ENCODE data around the gene HPGDS.
"Not testable (repeated sequence)": the region's sequence is repeated elsewhere in the genome, so short reads cannot be mapped to it uniquely, and the experiment has no call there.

Gene HPGDS

DNA sequence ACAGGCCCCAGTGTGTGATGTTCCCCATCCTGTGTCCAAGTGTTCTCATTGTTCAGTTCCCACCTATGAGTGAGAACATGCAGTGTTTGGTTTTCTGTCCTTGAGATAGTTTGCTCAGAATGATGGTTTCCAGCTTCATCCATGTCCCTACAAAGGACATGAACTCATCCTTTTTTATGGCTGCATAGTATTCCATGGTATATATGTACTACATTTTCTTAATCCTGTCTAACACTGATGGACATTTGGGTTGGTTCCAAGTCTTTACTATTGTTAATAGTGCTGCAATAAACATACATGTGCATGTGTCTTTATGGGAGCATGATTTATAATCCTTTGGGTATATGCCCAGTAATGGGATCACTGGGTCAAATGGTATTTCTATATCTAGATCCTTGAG is 22.7 kb downstream of the HPGDS start:
- peaks cover 19% of the 10 kb centered on the region for H3K36me3 Mint-ChIP-seq
- H3K27me3 Mint-ChIP-seq; H3K4me3 Mint-ChIP-seq; H3K4me1 Mint-ChIP-seq (ENCODE audit: low read depth); H3K9me3 Mint-ChIP-seq (ENCODE audit: low read depth); H3K27ac Mint-ChIP-seq: not testable (repeated sequence)

DNA sequence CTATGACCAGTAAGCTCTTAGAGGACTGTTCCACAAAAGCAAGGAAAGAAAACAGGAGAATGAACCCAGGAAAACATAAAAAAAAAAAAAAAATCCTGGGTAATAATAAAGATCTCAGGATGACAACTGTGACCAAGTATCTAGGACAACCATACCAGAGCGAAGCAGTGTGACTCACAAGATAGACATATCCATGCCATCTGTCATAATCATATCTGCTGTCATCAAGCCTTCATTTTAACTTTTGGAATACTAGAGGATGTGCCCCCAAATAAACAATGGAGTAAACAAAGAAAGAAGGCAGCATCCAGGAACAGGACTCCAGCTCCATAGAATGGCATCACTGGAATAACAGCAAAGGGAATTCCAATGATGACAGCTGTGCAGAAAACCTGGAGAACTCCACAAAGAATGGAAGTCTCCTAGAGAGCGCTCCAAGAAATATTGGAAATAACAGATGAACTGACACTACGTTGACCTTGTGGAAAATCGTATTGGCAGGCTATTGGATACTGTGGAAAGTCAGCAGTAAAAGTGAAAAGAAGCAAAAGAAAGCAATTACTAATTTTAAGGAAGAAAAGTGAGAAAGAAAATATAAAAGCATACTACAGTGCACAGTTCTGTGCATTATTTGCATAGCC is 35.3 kb downstream of the HPGDS start:
- no peak overlapping the region for H3K27ac Mint-ChIP-seq
- no peak overlapping the region for H3K4me3 Mint-ChIP-seq
- no peaks in the 10 kb centered on the region for H3K9me3 Mint-ChIP-seq (ENCODE audit: low read depth)
- H3K36me3 Mint-ChIP-seq: no peaks in the 10 kb centered on the region
- H3K27me3 Mint-ChIP-seq: no peaks in the 10 kb centered on the region
- no peaks in the 10 kb centered on the region for H3K4me1 Mint-ChIP-seq (ENCODE audit: low read depth)

DNA sequence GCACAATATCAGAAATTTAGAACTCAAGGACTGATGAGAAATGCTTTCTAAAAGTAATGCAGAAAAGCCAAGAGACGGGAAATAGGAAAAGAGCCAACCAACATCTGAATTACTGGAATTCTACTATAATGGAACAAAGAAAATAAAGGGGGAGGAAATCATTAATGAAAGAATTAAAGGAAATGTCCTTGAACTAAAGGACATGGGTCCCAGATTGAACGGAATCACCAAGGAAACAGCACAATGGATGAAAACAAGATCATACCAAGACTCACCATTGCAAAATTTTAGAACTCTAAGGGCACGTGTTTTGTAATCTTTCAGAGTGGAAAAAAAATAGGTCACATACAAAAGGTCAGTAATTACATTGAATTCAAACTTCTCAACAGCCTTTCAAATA is 35.9 kb downstream of the HPGDS start:
- no peak overlapping the region for H3K27ac Mint-ChIP-seq
- no peaks in the 10 kb centered on the region for H3K9me3 Mint-ChIP-seq (ENCODE audit: low read depth)
- H3K4me1 Mint-ChIP-seq (ENCODE audit: low read depth): no peaks in the 10 kb centered on the region
- no peak overlapping the region for H3K4me3 Mint-ChIP-seq
- no peaks in the 10 kb centered on the region for H3K27me3 Mint-ChIP-seq
- H3K36me3 Mint-ChIP-seq: no peaks in the 10 kb centered on the region

DNA sequence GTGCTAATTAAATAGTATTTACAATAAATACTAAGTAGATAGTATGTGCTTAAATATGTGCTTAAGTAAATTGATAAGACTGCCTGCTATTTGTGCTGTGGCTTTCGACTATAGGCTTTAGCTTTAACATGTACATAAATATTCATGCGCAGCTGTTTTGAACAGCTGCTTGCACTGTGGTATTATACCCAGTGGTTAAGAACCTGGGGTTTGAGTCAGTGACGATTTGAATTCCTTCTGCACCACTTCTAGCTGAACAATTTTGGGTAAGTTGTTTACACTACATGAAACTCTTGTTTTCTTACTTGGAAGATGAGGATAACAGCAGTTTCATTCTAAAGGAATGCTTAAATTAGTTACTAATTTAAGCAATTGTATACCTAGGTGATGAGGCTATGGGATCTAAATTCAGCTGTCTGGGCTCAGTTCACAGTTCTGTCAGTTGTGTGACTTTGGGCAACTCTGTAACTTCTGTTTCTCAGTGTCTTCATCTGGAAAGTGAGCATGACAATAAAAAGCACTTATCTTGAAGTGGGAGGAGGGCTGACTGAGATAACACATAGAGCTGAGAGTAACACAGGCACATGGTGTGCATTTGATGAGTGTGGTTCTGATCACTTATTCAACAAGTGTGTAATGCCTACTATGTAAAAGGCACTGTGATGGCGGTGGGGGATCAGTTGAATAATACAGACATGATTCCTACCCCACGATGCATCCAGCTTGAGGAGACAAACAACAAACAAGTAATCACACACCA is 37.0 kb downstream of the HPGDS start:
- Mint-ChIP-seq H3K27ac (no peak overlapping the region), H3K4me3 (no peak overlapping the region), H3K9me3 (ENCODE audit: low read depth) (no peaks in the 10 kb centered on the region), H3K4me1 (ENCODE audit: low read depth) (no peaks in the 10 kb centered on the region), H3K36me3 (no peaks in the 10 kb centered on the region), H3K27me3 (no peaks in the 10 kb centered on the region)

DNA sequence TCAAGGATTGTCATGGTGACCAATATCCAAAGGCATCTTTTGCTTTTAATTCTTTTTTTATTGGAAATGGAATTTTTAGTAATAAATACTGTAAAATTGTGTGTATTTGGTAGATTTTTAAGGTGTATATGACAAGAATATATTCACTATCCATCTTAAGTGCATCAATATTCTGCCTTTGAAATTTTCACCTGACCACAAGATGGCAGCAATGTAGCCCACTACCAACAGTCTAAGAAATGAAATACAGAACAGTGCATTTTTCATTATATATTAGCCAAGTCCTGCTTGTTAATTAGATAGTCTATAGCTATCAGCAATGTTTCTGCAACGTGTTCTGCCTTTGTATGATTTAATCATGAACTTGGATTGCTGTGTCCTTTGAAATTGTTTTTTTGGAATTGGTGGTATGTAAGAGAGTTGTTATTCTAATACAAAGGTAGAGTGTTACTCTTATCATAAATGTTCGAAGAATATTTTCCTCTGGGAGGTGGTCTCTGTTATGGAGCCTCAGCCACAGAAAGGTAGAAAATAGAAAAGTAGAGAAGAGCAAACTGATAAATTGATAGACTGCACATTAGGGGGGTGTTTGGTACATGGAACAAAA is 38.2 kb downstream of the HPGDS start:
- Mint-ChIP-seq H3K4me1 (ENCODE audit: low read depth) (no peaks in the 10 kb centered on the region), H3K36me3 (no peaks in the 10 kb centered on the region), H3K9me3 (ENCODE audit: low read depth) (no peaks in the 10 kb centered on the region), H3K27me3 (no peaks in the 10 kb centered on the region), H3K27ac (no peak overlapping the region), H3K4me3 (no peak overlapping the region)

DNA sequence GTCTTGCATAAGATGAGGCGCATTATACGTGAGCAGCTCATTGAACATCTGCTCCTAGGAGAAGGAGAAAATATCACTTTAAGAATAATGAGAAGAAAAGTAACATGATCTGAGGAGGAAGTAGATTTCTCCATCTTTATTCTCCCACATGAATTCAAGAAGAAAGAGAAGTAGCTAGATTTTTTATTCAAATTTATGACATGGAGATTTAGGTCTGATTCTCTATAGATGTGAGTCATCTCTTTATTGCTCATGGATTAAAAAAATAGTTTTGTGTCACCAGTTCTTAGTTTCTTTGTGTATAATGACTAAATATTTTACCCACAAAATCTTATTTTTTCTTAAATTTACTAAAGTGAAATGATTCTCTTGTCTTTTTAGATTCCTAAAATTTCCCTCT is 40.4 kb downstream of the HPGDS start:
- H3K4me1 Mint-ChIP-seq (ENCODE audit: low read depth): no peaks in the 10 kb centered on the region
- no peak overlapping the region for H3K4me3 Mint-ChIP-seq

DNA sequence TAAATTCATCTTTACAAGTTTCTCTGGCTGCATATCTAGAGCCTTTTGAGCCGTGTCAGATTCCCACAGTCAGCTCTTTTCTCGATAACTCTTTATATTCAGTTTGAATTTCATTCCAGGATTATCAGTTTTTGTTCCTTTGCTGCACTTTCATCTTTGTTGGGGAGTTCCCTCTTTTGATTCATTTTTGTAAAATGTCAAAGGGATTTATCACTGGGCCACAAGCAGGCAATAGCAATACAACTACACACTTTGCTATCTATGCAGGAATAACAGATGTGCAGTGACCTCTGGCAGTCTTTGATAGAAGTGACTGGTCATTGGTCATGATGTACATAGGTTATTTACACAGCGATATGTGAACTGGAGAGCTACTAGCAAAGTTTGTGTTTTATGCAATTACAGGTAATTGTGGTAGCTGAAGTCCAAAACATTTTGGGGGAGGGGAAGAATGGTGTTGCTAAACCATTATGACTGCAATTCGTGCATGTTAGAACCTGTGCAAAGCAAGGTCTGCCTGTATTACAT is 43.8 kb downstream of the HPGDS start:
- H3K27ac Mint-ChIP-seq: no peak overlapping the region
- H3K4me1 Mint-ChIP-seq (ENCODE audit: low read depth): no peaks in the 10 kb centered on the region
- no peak overlapping the region for H3K4me3 Mint-ChIP-seq
- no peaks in the 10 kb centered on the region for H3K9me3 Mint-ChIP-seq (ENCODE audit: low read depth)
- no peaks in the 10 kb centered on the region for H3K36me3 Mint-ChIP-seq
- H3K27me3 Mint-ChIP-seq: no peaks in the 10 kb centered on the region

More for the DNA sequence above, 40.4 kb downstream of the HPGDS start:
- H3K27ac Mint-ChIP-seq: no peak overlapping the region
- H3K36me3 Mint-ChIP-seq: no peaks in the 10 kb centered on the region
- no peaks in the 10 kb centered on the region for H3K27me3 Mint-ChIP-seq
- H3K9me3 Mint-ChIP-seq (ENCODE audit: low read depth): no peaks in the 10 kb centered on the region

DNA sequence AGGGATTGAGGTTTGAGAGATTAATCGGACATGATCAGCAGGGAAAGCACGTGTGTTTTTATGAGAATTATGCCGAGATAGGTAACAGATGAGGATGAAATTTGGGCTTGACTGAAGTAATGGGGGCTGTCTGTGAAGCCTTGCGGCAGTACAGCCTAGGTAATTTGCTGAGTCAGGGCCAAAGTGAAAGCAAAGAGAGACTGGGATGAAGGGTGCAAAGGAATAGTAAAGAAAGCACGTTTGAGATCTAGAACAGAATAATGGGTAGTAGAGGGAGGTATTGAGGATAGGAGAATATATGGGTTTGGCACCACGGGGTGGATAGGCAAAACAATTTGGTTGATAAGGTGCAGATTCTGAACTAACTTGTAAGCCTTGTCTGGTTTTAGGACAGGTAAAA is 47.2 kb downstream of the HPGDS start:
- H3K4me1 Mint-ChIP-seq (ENCODE audit: low read depth); H3K4me3 Mint-ChIP-seq; H3K27me3 Mint-ChIP-seq; H3K36me3 Mint-ChIP-seq; H3K9me3 Mint-ChIP-seq (ENCODE audit: low read depth); H3K27ac Mint-ChIP-seq: not testable (repeated sequence)

DNA sequence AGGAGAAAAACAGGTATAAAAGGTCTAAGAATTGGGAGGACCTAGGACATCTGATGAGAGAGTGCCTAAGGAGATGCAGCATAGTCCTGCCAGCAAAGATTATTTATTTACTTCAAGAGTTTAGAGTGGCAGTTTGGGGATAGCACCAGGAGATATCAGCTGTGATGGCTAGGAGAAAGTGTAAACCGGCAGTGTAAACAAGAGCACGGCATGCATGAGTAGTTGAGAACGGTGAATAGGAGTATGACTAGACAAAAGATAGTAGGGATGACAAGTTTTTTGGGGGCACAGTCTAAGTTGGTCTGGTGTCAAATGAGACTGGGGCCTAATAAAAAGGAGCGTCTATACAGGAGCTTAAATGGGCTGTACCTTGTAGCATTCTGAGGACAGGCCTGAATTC is 48.7 kb downstream of the HPGDS start:
- not testable (repeated sequence) for H3K27me3 Mint-ChIP-seq; H3K4me1 Mint-ChIP-seq (ENCODE audit: low read depth); H3K27ac Mint-ChIP-seq; H3K4me3 Mint-ChIP-seq; H3K9me3 Mint-ChIP-seq (ENCODE audit: low read depth)
- H3K36me3 Mint-ChIP-seq: peaks cover 14% of the 10 kb centered on the region

DNA sequence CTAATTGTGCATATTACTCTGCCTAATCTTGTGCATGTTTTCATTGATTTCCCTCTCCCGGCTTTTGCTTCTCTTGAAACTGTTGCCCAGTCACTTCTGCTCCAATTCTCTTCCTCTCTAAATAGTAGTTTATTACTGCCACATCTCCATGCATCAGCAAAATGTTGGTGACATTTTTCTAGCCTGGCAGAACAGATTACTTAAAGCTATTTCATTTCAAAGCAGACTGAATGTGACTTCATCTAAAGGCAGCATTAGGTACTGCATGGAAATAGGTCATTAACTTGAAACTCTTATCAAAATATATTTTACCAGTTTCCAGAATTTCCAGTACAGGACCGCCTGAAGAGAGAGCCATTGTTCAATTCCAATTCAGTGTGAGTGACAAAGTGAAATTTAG is 52.4 kb downstream of the HPGDS start:
- H3K27me3 Mint-ChIP-seq: no peaks in the 10 kb centered on the region
- H3K4me1 Mint-ChIP-seq (ENCODE audit: low read depth): peaks cover 3% of the 10 kb centered on the region
- H3K36me3 Mint-ChIP-seq: peaks cover 18% of the 10 kb centered on the region
- no peaks in the 10 kb centered on the region for H3K9me3 Mint-ChIP-seq (ENCODE audit: low read depth)
- H3K4me3 Mint-ChIP-seq: no peak overlapping the region
- no peak overlapping the region for H3K27ac Mint-ChIP-seq

DNA sequence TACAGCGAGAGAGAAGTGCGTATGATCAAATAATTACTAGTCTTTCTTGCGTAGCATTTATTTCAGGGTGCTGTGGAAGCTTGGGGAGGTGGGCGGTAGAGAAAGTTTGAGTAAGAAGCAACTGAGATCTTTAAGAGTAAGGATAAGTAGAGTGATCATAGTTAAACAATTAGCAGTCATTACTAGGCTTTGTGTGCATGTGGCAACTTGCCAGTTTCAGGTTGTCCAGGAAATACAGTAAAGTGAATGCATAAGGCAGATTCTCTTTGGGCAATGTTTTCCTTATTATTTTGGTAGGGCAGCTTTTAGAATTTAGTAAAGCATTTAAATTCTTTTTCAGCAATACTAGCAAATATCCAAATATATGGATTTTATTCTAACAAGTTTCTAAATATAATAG is 57.0 kb downstream of the HPGDS start:
- H3K36me3 Mint-ChIP-seq: peaks cover 21% of the 10 kb centered on the region
- H3K27ac Mint-ChIP-seq: peak overlapping the region; percentile 34
- no peak overlapping the region for H3K4me3 Mint-ChIP-seq
- no peaks in the 10 kb centered on the region for H3K9me3 Mint-ChIP-seq (ENCODE audit: low read depth)
- H3K4me1 Mint-ChIP-seq (ENCODE audit: low read depth): peaks cover 3% of the 10 kb centered on the region
- H3K27me3 Mint-ChIP-seq: no peaks in the 10 kb centered on the region

DNA sequence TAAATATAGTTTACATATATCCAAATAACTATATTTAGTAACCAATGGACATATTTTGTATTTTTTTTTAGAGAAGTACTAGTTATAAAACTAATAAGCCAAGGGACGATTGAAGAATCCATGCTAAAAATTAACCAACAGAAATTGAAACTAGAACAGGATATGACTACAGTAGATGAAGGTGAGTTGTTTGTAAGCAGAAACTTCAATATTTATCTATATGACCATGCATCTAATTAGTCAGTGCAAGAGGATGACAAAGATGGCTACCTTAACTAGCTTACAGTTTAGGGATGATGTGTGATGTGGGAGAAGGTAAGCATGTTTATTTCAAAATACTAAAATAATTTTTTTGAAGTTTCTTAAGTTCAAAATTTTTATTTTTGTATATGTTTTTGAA is 57.7 kb downstream of the HPGDS start:
- Mint-ChIP-seq H3K27me3 (no peaks in the 10 kb centered on the region), H3K9me3 (ENCODE audit: low read depth) (no peaks in the 10 kb centered on the region), H3K36me3 (peaks cover 18% of the 10 kb centered on the region), H3K4me1 (ENCODE audit: low read depth) (peaks cover 3% of the 10 kb centered on the region), H3K4me3 (no peak overlapping the region), H3K27ac (no peak overlapping the region)

DNA sequence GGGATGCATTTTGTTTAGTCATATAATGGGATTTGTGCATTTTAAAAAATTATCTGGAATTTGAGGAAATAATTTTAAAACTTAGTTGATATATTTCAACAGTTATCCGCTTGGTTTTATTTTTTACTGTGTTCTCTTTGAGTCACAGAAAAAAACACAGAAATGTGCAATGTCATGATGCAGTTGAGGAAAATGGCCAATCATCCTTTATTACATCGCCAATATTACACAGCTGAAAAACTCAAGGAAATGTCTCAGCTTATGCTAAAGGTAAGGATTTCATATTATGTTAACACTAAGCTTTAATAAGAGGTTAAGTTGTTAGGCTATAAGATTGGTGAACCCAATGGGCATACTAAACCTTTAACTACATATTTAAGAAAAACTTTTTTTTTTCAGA is 63.9 kb downstream of the HPGDS start:
- peaks cover 25% of the 10 kb centered on the region for H3K36me3 Mint-ChIP-seq
- H3K9me3 Mint-ChIP-seq (ENCODE audit: low read depth): no peaks in the 10 kb centered on the region
- H3K27me3 Mint-ChIP-seq: no peaks in the 10 kb centered on the region
- H3K4me1 Mint-ChIP-seq (ENCODE audit: low read depth): no peaks in the 10 kb centered on the region
- no peak overlapping the region for H3K27ac Mint-ChIP-seq
- H3K4me3 Mint-ChIP-seq: no peak overlapping the region

DNA sequence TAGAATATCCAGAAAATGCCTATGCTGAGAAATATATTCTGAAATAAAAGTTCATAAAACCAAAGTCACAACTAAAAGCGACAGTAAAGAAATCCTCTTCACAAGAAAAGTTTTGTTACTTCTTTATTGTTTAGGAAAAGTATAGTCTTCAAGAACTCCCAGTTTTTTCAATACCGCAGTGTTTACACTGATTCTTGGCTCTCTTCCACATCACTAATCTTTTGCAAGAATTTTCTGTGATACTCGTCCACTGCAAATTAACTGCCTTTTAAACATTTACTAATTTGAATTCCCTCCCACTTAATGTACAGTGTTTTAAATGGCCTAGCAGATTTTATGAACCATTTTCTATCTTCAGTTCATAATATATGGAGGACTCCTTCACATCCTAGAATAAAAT is 65.1 kb downstream of the HPGDS start:
- Mint-ChIP-seq H3K4me3 (no peak overlapping the region), H3K27ac (no peak overlapping the region), H3K36me3 (peaks cover 16% of the 10 kb centered on the region), H3K27me3 (no peaks in the 10 kb centered on the region), H3K4me1 (ENCODE audit: low read depth) (no peaks in the 10 kb centered on the region), H3K9me3 (ENCODE audit: low read depth) (no peaks in the 10 kb centered on the region)

DNA sequence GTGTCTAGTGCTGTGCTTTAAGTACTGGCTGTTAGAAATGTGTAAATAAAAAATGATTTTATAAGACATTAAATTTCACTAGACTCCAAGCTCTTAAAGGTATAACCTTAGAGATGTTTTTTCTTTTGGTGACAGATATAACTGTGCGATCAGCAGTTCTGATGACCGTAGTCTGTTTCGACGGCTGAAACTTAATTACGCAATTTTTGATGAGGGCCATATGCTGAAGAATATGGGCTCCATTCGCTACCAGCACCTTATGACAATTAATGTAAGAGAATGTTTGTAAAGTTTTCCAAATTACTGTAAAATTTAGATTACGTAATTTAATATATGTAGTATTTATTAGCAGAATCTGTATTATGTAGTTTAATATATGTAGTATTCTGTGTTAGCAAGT is 66.4 kb downstream of the HPGDS start:
- peaks cover 16% of the 10 kb centered on the region for H3K36me3 Mint-ChIP-seq
- H3K27ac Mint-ChIP-seq: no peak overlapping the region
- H3K9me3 Mint-ChIP-seq (ENCODE audit: low read depth): no peaks in the 10 kb centered on the region
- no peak overlapping the region for H3K4me3 Mint-ChIP-seq
- H3K4me1 Mint-ChIP-seq (ENCODE audit: low read depth): no peaks in the 10 kb centered on the region
- no peaks in the 10 kb centered on the region for H3K27me3 Mint-ChIP-seq
